ENCODE results near the gene FRMD3. TPM values are rescaled to one million over a fixed set of nuclear protein-coding genes. Genes with fewer than 3 reads are reported as not detected.
A peak's percentile ranks its signal among the peaks of the same experiment; 100 is the strongest.

Gene FRMD3
- total RNA-seq, 1 experiment from 2014 or later, result 14.5 TPM

DNA sequence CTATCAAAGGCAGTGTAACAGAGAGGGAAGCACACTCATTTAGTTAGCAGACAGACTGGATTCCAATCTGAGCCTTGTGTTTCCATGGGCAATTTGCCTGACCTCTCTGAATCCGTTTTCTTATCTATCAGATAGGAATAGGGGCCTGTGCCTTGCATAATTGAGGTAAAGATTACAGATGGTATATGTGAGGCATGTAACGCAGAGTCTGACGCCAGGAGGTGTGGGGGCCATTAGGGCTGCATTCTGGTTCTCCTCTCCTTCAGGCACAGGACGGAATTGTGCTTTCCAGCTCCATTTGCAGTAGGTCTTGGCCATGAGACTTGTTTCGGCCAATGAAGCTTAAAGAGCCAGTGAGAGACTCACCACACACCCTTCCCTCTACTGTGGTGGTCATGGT, 97.6 kb downstream of the FRMD3 start:
- no peaks in the 10 kb centered on the region for H3K9me3 ChIP-seq (ENCODE audit: control insufficient read depth, insufficient read depth, low read depth, low read length)
- peaks cover 28% of the 10 kb centered on the region for H3K4me1 ChIP-seq (ENCODE audit: control insufficient read depth, insufficient read depth, low read length)
- CTCF ChIA-PET, result no interaction called here
- no peak for ATAC-seq
- intact Hi-C loops (cut with micrococcal nuclease; ENCODE audit: unreplicated experiment) (no loop called here), in situ Hi-C loops (cut with HindIII; ENCODE audit: low pct_unique_long_range_greater_than_20kb, low sequenced_read_pairs) (no loop called here)
- H3K36me3 ChIP-seq (ENCODE audit: control insufficient read depth, insufficient read depth, low read length), result no peaks in the 10 kb centered on the region
- H3K27me3 ChIP-seq (ENCODE audit: control insufficient read depth, insufficient read depth, low read length), result no peaks in the 10 kb centered on the region
- no TSS peak for BruUV-seq (replicated peaks)
- H3K4me3 ChIP-seq (ENCODE audit: low read depth in 2 of 2, low read length in 2 of 2), result no peak overlapping the region
- peak overlapping the region; percentile 45; the same call in 1 of the 2 replicates for H3K27ac ChIP-seq (ENCODE audit: low read length)
- no peak for DNase-seq (ENCODE audit: low read depth, low spot score)
- POLR2A ChIA-PET, result no interaction called here
- TF ChIP-seq REST (IDR thresholded peaks at IDR 0.05; ENCODE audit: insufficient read depth in 1 of 2, low read depth in 2 of 2, low read length in 1 of 2) (no peak), SIN3A (IDR thresholded peaks at IDR 0.05; ENCODE audit: borderline replicate concordance, insufficient read depth, low read depth, low read length) (no peak), TCF7L2 (IDR thresholded peaks at IDR 0.05; ENCODE audit: low read depth, low read length) (no peak), CTCF (IDR thresholded peaks at IDR 0.05) (no peak), POLR2AphosphoS5 (IDR thresholded peaks at IDR 0.05; ENCODE audit: low read depth, low read length) (no peak)

DNA sequence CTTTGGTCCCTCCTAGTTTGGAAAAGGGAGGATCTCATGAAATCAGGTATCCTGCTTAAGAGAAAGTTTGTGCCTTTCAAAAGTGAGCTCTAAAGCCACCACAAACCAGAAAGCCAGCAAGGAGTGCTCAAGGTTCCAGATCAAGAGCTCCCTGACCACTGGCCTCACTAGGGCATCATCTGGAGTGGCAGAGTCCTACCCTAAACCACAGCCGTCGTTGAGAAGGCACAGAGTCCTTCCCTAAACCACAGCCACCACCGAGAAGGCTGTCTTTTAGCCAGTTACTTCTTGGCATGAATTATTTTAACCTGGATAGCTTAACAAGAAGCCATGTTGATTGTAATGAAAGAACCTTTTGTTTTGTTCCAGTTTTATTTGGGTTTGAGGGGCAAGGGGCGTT, 102.9 kb downstream of the FRMD3 start:
- H3K27ac ChIP-seq (ENCODE audit: low read length), result peak overlapping the region; percentile 96
- DNase-seq (ENCODE audit: low read depth, low spot score) (no peak), ATAC-seq (no peak)
- intact Hi-C loops (cut with micrococcal nuclease; ENCODE audit: unreplicated experiment) (no loop called here), in situ Hi-C loops (cut with HindIII; ENCODE audit: low pct_unique_long_range_greater_than_20kb, low sequenced_read_pairs) (no loop called here)
- no peaks in the 10 kb centered on the region for H3K27me3 ChIP-seq (ENCODE audit: control insufficient read depth, insufficient read depth, low read length)
- peaks cover 40% of the 10 kb centered on the region for H3K4me1 ChIP-seq (ENCODE audit: control insufficient read depth, insufficient read depth, low read length)
- no TSS peak for BruUV-seq (replicated peaks)
- no peak overlapping the region for H3K4me3 ChIP-seq (ENCODE audit: low read depth in 2 of 2, low read length in 2 of 2)
- ChIA-PET CTCF (no interaction called here), POLR2A (no interaction called here)
- no peaks in the 10 kb centered on the region for H3K36me3 ChIP-seq (ENCODE audit: control insufficient read depth, insufficient read depth, low read length)
- TF ChIP-seq CTCF (IDR thresholded peaks at IDR 0.05) (no peak), POLR2AphosphoS5 (IDR thresholded peaks at IDR 0.05; ENCODE audit: low read depth, low read length) (no peak), REST (IDR thresholded peaks at IDR 0.05; ENCODE audit: insufficient read depth in 1 of 2, low read depth in 2 of 2, low read length in 1 of 2) (no peak), SIN3A (IDR thresholded peaks at IDR 0.05; ENCODE audit: borderline replicate concordance, insufficient read depth, low read depth, low read length) (no peak), TCF7L2 (IDR thresholded peaks at IDR 0.05; ENCODE audit: low read depth, low read length) (no peak)
- no peaks in the 10 kb centered on the region for H3K9me3 ChIP-seq (ENCODE audit: control insufficient read depth, insufficient read depth, low read depth, low read length)

All from Panc1 (cell line).